ENCODE results near the gene SLCO2A1.

SLCO2A1 gene

DNA sequence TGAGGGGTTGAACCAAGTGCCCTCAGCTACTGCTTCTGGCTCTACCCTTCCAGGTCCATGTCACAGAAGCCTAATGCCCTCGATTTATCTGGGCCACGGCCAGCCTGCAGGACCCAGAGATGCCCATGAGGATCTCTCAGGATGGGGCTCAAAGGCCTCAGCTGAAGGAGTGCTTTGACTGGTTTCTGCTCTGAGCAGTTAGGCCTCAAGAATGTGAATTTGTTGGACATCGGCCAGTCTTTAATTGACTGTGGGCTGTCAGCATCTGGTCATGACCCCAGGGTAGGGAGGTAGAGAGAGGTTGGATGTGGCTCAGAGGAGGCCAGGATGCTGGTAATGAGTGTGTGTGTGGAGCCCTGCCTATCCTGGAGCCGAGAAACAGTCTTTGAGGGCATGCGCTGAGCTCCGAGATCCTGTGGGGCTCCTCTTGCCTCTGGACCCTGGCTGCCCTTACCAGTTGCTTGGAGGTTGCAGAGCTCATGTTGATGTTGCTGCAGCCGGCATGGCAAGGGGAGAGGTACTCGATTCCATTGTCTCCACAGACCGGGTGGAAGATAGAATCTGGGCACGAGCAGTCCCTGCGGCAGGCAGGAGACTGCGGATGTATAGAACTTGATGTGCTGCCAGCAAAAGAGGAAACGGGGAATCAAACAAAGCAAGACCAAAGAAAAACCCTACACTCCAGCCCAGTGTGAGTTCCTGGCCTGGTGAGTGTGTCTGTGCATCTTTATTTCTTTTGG is 84.9 kb downstream of the SLCO2A1 start:
- no peak for DNase-seq (ENCODE audit: low read depth)
- no peak overlapping the region for H3K4me3 ChIP-seq (ENCODE audit: control insufficient read depth, low read depth, low read length)
- TF ChIP-seq, protein P1, sequence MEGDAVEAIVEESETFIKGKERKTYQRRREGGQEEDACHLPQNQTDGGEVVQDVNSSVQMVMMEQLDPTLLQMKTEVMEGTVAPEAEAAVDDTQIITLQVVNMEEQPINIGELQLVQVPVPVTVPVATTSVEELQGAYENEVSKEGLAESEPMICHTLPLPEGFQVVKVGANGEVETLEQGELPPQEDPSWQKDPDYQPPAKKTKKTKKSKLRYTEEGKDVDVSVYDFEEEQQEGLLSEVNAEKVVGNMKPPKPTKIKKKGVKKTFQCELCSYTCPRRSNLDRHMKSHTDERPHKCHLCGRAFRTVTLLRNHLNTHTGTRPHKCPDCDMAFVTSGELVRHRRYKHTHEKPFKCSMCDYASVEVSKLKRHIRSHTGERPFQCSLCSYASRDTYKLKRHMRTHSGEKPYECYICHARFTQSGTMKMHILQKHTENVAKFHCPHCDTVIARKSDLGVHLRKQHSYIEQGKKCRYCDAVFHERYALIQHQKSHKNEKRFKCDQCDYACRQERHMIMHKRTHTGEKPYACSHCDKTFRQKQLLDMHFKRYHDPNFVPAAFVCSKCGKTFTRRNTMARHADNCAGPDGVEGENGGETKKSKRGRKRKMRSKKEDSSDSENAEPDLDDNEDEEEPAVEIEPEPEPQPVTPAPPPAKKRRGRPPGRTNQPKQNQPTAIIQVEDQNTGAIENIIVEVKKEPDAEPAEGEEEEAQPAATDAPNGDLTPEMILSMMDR (IDR thresholded peaks at IDR 0.05; ENCODE audit: control insufficient read depth, insufficient read depth, low read depth, low read length, missing control alignments) = no peak

DNA sequence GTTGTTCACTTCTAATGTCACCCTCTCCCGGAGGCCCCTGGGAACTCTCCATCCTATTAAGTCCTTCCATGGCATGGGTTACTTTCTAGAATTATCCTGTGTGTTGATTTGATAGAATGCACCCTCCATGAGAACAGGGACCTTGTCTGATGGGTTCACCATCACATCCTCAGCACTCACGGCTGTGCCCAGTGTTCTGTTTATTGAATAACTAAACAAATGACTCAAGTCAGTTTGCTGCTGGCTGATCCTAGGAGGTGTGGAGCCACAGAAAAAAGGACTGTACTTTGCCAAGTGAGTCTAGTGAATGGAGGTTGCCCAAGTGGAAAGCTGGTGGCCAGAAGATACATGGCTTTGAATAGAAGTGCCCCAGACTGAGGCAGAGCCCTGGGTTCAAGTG is 85.5 kb downstream of the SLCO2A1 start:
- no peak for DNase-seq (ENCODE audit: low read depth)
- no peak overlapping the region for H3K4me3 ChIP-seq (ENCODE audit: control insufficient read depth, low read depth, low read length)
- TF ChIP-seq, protein P1 (IDR thresholded peaks at IDR 0.05; ENCODE audit: control insufficient read depth, insufficient read depth, low read depth, low read length, missing control alignments) = no peak

- DNase-seq (ENCODE audit: low read depth) = peak; percentile 83
- TF ChIP-seq, protein P1 (IDR thresholded peaks at IDR 0.05; ENCODE audit: control insufficient read depth, insufficient read depth, low read depth, low read length, missing control alignments) = no peak
- no peak overlapping the region for H3K4me3 ChIP-seq (ENCODE audit: control insufficient read depth, low read depth, low read length)
Measured at GRCh38 chr3:133943639-133944141, 86.0 kb downstream of the SLCO2A1 start.

DNA sequence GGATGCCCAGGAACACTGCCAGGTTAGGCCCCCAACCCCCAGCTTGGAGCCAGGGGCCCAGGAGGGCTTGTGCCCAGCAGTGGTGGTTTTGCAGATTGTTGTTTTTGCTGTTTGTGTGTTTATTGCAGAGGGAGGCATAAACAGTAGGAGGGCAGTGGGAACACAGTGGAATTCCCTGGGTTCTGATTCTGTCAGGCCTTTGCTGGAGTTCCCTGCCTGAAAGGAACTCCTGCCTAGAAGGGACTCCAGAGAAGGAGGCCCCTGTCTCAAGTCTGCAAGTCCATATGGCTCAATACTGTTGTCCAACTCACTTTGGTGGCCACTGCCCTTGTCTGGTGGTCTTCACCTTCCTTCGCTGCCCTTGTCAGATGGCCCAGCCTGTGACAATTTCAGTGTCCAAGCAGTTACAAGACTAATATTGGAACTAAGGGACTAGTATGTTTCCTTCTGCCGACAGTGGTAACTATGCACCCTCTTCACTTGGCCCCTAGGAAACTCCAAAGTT is 86.6 kb downstream of the SLCO2A1 start:
- no peak for DNase-seq (ENCODE audit: low read depth)
- no peak overlapping the region for H3K4me3 ChIP-seq (ENCODE audit: control insufficient read depth, low read depth, low read length)
- TF ChIP-seq, protein P1 (IDR thresholded peaks at IDR 0.05; ENCODE audit: control insufficient read depth, insufficient read depth, low read depth, low read length, missing control alignments) = no peak

DNA sequence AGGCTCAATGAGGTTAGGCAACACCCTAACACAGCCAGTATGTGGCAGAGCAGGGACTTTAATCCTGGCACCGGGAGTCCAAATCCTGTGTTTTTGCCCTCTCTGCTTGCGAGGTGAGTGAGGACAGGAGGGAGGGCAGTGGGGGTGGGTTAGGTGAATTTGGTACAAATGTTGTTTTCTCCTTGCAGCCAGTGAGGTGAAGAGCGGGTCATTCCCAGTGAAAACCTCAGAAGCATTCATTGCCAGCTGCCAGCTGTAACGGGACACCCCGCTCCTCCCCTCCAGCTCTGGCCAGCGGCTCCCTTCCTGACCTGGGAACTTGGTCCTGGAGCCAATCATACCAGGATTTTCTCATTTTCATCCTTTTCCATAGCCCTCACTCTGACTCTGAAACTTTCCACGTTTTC is 88.3 kb downstream of the SLCO2A1 start:
- no peak for DNase-seq (ENCODE audit: low read depth)
- TF ChIP-seq, protein P1 (IDR thresholded peaks at IDR 0.05; ENCODE audit: control insufficient read depth, insufficient read depth, low read depth, low read length, missing control alignments) = no peak

DNA sequence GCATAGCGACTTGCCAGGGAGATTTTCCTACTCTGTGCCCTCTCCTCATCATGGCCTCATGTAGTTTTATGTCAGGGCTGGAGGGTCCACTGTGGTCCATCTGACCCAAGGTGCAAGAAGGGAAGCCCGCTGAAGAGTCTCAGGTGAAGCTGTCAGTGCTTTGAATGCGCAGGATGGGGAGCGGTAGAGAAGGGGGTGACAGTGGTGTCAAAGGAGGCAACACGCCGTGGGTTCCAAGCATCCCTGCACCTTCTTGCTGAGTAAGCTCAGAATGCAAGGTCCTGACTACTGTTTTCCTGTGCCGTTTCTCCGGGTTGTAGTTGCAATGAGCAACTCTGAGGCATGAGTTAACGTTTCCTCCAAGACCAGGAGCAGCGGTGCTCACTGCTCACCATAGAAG is 89.2 kb downstream of the SLCO2A1 start:
- TF ChIP-seq, protein P1 (IDR thresholded peaks at IDR 0.05; ENCODE audit: control insufficient read depth, insufficient read depth, low read depth, low read length, missing control alignments) = no peak
- no peak for DNase-seq (ENCODE audit: low read depth)
- H3K4me3 ChIP-seq (ENCODE audit: control insufficient read depth, low read depth, low read length) = no peak overlapping the region

More for the DNA sequence above, 88.3 kb downstream of the SLCO2A1 start:
- H3K4me3 ChIP-seq (ENCODE audit: control insufficient read depth, low read depth, low read length) = no peak overlapping the region

Data from AG09309 (cell line).